K562 (cell line): ENCODE results near the gene ITPR2. TPM values are rescaled to one million over a fixed set of nuclear protein-coding genes. Genes with fewer than 3 reads are reported as not detected.
"Not testable (repeated sequence)": the region's sequence is repeated elsewhere in the genome, so short reads cannot be mapped to it uniquely, and the experiment has no call there.

ENCODE experiments used
- ATAC-seq: fragments of 200-7000 bp; cut with Tn5 transposase; 3 replicates; pipeline ENCODE4 v1.9.1; 2020; ENCODE audit warnings: moderate library complexity
- BruUV-seq: library from RNA; stranded (reverse); fragments of 400-500 nt; replicated peaks from 2 replicates; lab custom pipeline; 2021; lab: Mats Ljungman, UMichigan
- CTCF ChIA-PET: fragments of 300-600 bp; formaldehyde crosslinking; extraction: SDS; loops from one replicate; lab custom pipeline; 2021; ENCODE audit warnings: low intra/inter-chr PET ratio; lab: Yijun Ruan, JAX
- POLR2A ChIA-PET: fragments of 300-600, 350-650 bp; sonication (Branson Sonifier 250); formaldehyde crosslinking; extraction: SDS; loops from one replicate; lab custom pipeline; 2021; ENCODE audit warnings: antibody characterized with exemption, inconsistent platforms; lab: Yijun Ruan, JAX
- DNase-seq, 4 experiments: peaks; one replicate each; pipeline versions ENCODE4 v3.0.0 to v3.0.0-alpha.2; 2011 to 2018; ENCODE audit warnings: low spot score in 3 of 4, mixed read lengths in 3 of 4; ENCODE audit errors: extremely low read depth in 1 of 4
- FAIRE-seq: peaks from 2 replicates; lab custom pipeline; 2011; peaks lifted over from hg19 to GRCh38; lab: Jason Lieb, UNC
- H2AFZ ChIP-seq: 2 replicates; pipeline ENCODE4 v1.6.0; 2011; ENCODE audit warnings: low read depth, low read length, control low read depth, inconsistent platforms
- H3K27ac ChIP-seq: fragments of 200-600 bp; 3 replicates; pipeline ENCODE4 v1.8.0; 2011; ENCODE audit warnings: low read depth, mild to moderate bottlenecking, control low read depth, inconsistent platforms, low read length, moderate library complexity, mixed read lengths; ENCODE audit errors: extremely low read depth
- H3K27me3 ChIP-seq, 2 experiments: fragments of 300-600 bp in 1 of 2; 2 replicates in 1 of 2; 3 replicates in 1 of 2; pipeline versions ENCODE4 v1.6.0 to v1.8.0; 2011; ENCODE audit warnings: inconsistent platforms in 2 of 2, low read length in 2 of 2, mild to moderate bottlenecking in 1 of 2, mixed read lengths in 1 of 2, moderate library complexity in 1 of 2; ENCODE audit not compliant: control insufficient read depth in 2 of 2, insufficient read depth in 2 of 2
- H3K36me3 ChIP-seq: fragments of 300-600 bp; 3 replicates; pipeline ENCODE4 v1.8.0; 2011; ENCODE audit warnings: mild to moderate bottlenecking, low read length, inconsistent platforms; ENCODE audit not compliant: control insufficient read depth, insufficient read depth
- H3K4me1 ChIP-seq, 2 experiments: fragments of 200-600 bp in 1 of 2; replicated peaks in 1 of 2; 2 replicates in 1 of 2; 3 replicates in 1 of 2; pipeline versions ENCODE4 v1.5.1 to v1.8.0; 2011; ENCODE audit warnings: inconsistent platforms in 2 of 2, low read length in 2 of 2, mild to moderate bottlenecking in 1 of 2, mixed read lengths in 1 of 2, moderate library complexity in 1 of 2; ENCODE audit not compliant: control insufficient read depth in 2 of 2, insufficient read depth in 2 of 2
- H3K4me2 ChIP-seq: 2 replicates; pipeline ENCODE4 v1.6.1; 2011; ENCODE audit warnings: low read length, control low read depth, inconsistent platforms, mixed read lengths; ENCODE audit not compliant: insufficient read depth
- H3K4me3 ChIP-seq: fragments of 200-600 bp; sonication (generic), shearing (Covaris generic); 2 replicates; pipeline ENCODE4 v1.5.1; 2016; ENCODE audit warnings: control low read depth, inconsistent platforms
- H3K79me2 ChIP-seq: fragments of 200-600 bp; 3 replicates; pipeline ENCODE4 v1.8.0; 2011; ENCODE audit warnings: low read length, inconsistent platforms; ENCODE audit not compliant: control insufficient read depth, insufficient read depth
- H3K9ac ChIP-seq, 2 experiments: 2 replicates each; pipeline versions ENCODE4 v1.6.0 to v1.6.1; 2011; ENCODE audit warnings: low read depth in 2 of 2, low read length in 2 of 2, control low read depth in 1 of 2, inconsistent platforms in 1 of 2, mild to moderate bottlenecking in 1 of 2, mixed read lengths in 1 of 2; ENCODE audit not compliant: insufficient read depth in 1 of 2
- H3K9me1 ChIP-seq: one replicate; pipeline ENCODE4 v1.6.0; 2011; ENCODE audit warnings: inconsistent platforms, mild to moderate bottlenecking, low read length, moderate library complexity; ENCODE audit not compliant: control insufficient read depth, insufficient read depth
- H3K9me3 ChIP-seq: replicated peaks from 2 replicates; pipeline ENCODE4 v1.5.1; 2011; ENCODE audit warnings: low read depth, low read length, inconsistent platforms; ENCODE audit not compliant: control insufficient read depth, insufficient read depth
- H4K20me1 ChIP-seq: replicated peaks from 2 replicates; pipeline ENCODE4 v1.6.1; 2011; ENCODE audit warnings: low read length, inconsistent platforms, mixed read lengths; ENCODE audit not compliant: control insufficient read depth, insufficient read depth
- BHLHE40 ChIP-seq: IDR thresholded peaks from 2 replicates; pipeline ENCODE4 v1.6.1; 2011; ENCODE audit warnings: low read length, improper control_type of control experiment
- CTBP1 ChIP-seq: fragments of 450-650 bp; IDR thresholded peaks from 2 replicates; pipeline ENCODE4 v1.6.1; 2016; ENCODE audit warnings: borderline replicate concordance
- GTF2E2 ChIP-seq: fragments of 200-800 bp; sonication (Bioruptor generic); IDR thresholded peaks from 2 replicates; pipeline ENCODE4 v1.6.1; 2016; ENCODE audit warnings: missing genetic modification characterization, missing compliant biosample characterization
- KLF1 ChIP-seq: fragments of 450-650 bp; IDR thresholded peaks from 2 replicates; pipeline ENCODE4 v1.6.1; 2016; ENCODE audit warnings: missing genetic modification characterization, missing compliant biosample characterization
- MTA3 ChIP-seq: fragments of 450-650 bp; formaldehyde crosslinking; IDR thresholded peaks from 2 replicates; pipeline ENCODE4 v1.6.1; 2017; ENCODE audit warnings: mild to moderate bottlenecking, borderline replicate concordance
- NFIC ChIP-seq: fragments of 450-650 bp; IDR thresholded peaks from 2 replicates; pipeline ENCODE4 v1.6.1; 2017; ENCODE audit warnings: mild to moderate bottlenecking, inconsistent platforms
- RAD51 ChIP-seq: fragments of 450-650 bp; IDR thresholded peaks from 2 replicates; pipeline ENCODE4 v1.7.1; 2016; ENCODE audit warnings: low read depth, mild to moderate bottlenecking, borderline replicate concordance
- ZKSCAN1 ChIP-seq: fragments of 150-350 bp; IDR thresholded peaks from 2 replicates; pipeline ENCODE4 v1.6.1; 2016; ENCODE audit warnings: low read depth, low read length
- ZNF175 ChIP-seq: fragments of 200-800 bp; sonication (Bioruptor generic); IDR thresholded peaks from 2 replicates; pipeline ENCODE4 v1.6.1; 2016; ENCODE audit warnings: low read depth, mild to moderate bottlenecking, missing genetic modification characterization, missing compliant biosample characterization
- ZNF184 ChIP-seq: sonication (generic); formaldehyde crosslinking; IDR thresholded peaks from 2 replicates; pipeline ENCODE4 v1.5.0; 2020; ENCODE audit warnings: missing genetic modification reagents
- ZNF197 ChIP-seq: fragments of 200-800 bp; sonication (Bioruptor generic); IDR thresholded peaks from 2 replicates; pipeline ENCODE4 v1.6.1; 2016; ENCODE audit warnings: low read depth, missing genetic modification characterization, missing compliant biosample characterization
- ZNF24 ChIP-seq: fragments of 450-650 bp; IDR thresholded peaks from 2 replicates; pipeline ENCODE4 v1.6.1; 2016
- WGBS: fragments of 100-300 bp; shearing (Covaris generic); methylation state at CpG from one replicate; pipeline ENCODE4 v1.1.6; 2016; ENCODE audit warnings: low coverage, mixed read lengths; ENCODE audit not compliant: insufficient coverage; ENCODE audit errors: missing lambda C conversion rate; 5-methylcytosine and 5-hydroxymethylcytosine counted together
- in situ Hi-C: fragments of 300-500 bp; cut with MboI; formaldehyde crosslinking; loops from 4 replicates; pipeline ENCODE4 v1.15.0; 2018; ENCODE audit warnings: inconsistent platforms, mixed read lengths
- intact Hi-C: fragments of 100-400 bp; cut with micrococcal nuclease; formaldehyde crosslinking; loops from 2 replicates; pipeline ENCODE4 v1.14.2; 2022
- polyA plus RNA-seq, 8 experiments: library from polyadenylated mRNA; depleted of rRNA in 4 of 8; stranded (reverse) in 5 of 8; unstranded in 3 of 8; fragments of >200 nt; fragmentation: Nextera tagmentation in 2 of 8; fragmentation: Illumina TruSeq in 1 of 8; extraction: Ambion mirVana in 2 of 8; extraction: Trizol in 1 of 8; gene quantifications; 2 replicates each; pipeline versions ENCODE4 v1.2.1 to v1.2.3, GENCODE V29; 2011 to 2014; ENCODE audit warnings: inconsistent platforms in 1 of 8, missing spikeins in 1 of 8
- total RNA-seq, 7 experiments: library from RNA; depleted of rRNA in 6 of 7; stranded (reverse); fragments of >200 nt in 6 of 7; fragmentation: Illumina TruSeq in 2 of 7; extraction: Trizol in 2 of 7; gene quantifications; 2 replicates each; pipeline versions ENCODE4 v1.2.1 to v1.2.3, GENCODE V29; 2011 to 2021; ENCODE audit warnings: low replicate concordance in 1 of 7
- TF ChIP-seq, protein P1 (sequence below): fragments of 250-450 bp; sonication (Bioruptor Pico); IDR thresholded peaks from 2 replicates; pipeline ENCODE4 v1.6.1; 2021; ENCODE audit warnings: mild to moderate bottlenecking

The ITPR2 gene
- total and polyA plus RNA-seq, 9 of the 15 experiments (the other 6 are each of a cell fraction or from before 2014, with no cell fraction given): 0.21 to 3.3 (median 0.95) TPM

- H3K27ac ChIP-seq, H3K9me3 ChIP-seq, intact Hi-C loops, H3K79me2 ChIP-seq, BruUV-seq, H4K20me1 ChIP-seq, DNase-seq, CTCF ChIA-PET, H3K4me1 ChIP-seq, in situ Hi-C loops, H2AFZ ChIP-seq, H3K27me3 ChIP-seq, H3K9ac ChIP-seq, H3K9me1 ChIP-seq, H3K4me2 ChIP-seq, H3K4me3 ChIP-seq: not testable (repeated sequence)
- 14% methylated on average over 7 of the region's 7 CpGs for WGBS
- TF ChIP-seq NFIC: peak; percentile 53; the same call in 1 of the 2 replicates
- TF ChIP-seq, all 486 proteins: peak for 1; not testable (repeated sequence) for 485
- H3K36me3 ChIP-seq, FAIRE-seq, ATAC-seq, POLR2A ChIA-PET: not testable (repeated sequence)
Observed at GRCh38 chr12:26604813-26605212, 228.2 kb downstream of the ITPR2 start.

DNA sequence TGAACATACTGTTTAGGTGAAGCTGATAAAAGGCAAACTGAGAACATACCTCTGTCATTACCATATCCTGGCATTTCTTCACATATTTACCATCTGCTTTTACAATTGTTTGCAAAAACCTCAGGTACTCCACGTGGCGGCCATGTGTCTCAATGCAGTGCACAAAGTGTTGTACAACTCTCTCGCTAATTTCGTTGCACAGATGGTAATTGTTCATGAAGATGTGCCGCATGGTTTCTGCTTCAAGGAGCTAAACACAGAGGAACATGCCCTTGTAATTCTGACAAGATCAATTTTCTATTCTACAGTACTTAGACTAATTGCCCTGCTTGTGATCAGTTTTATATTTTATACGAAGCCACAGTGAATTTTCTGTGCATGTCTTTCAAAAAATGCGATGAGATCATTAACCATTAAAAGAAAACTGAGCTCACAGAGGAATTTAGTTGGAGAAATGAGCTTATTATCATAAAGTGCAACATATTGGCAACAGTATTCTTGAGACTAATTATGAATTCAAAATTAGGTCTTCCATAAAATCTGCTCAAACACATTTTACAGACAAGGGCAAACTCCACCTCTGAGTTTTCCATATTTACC, 233.8 kb downstream of the ITPR2 start:
- ATAC-seq (no peak), DNase-seq (no peak), FAIRE-seq (no peak)
- intact Hi-C loops: no loop called here
- Histone ChIP-seq H2AFZ (no peak overlapping the region), H3K27ac (no peak overlapping the region), H3K4me1 (no peaks in the 10 kb centered on the region), H4K20me1 (no peaks in the 10 kb centered on the region), H3K9me3 (no peaks in the 10 kb centered on the region), H3K4me2 (no peak overlapping the region), H3K36me3 (no peaks in the 10 kb centered on the region), H3K9ac (no peak overlapping the region), H3K79me2 (no peaks in the 10 kb centered on the region), H3K4me3 (no peak overlapping the region), H3K9me1 (no peaks in the 10 kb centered on the region), H3K27me3 (no peaks in the 10 kb centered on the region)
- no TSS peak for BruUV-seq
- TF ChIP-seq ZKSCAN1: no peak
- no peak for TF ChIP-seq RAD51
- no peak for TF ChIP-seq CTBP1
- no peak for TF ChIP-seq MTA3
- no peak for TF ChIP-seq ZNF24
- no peak for TF ChIP-seq GTF2E2 (tag)
- TF ChIP-seq ZNF184 (CRISPR knock-in tag): no peak
- no peak for TF ChIP-seq KLF1 (tag)
- TF ChIP-seq BHLHE40: no peak
- TF ChIP-seq ZNF175: no peak
- TF ChIP-seq ZNF197 (CRISPR knock-in tag): no peak
- TF ChIP-seq, protein P1, sequence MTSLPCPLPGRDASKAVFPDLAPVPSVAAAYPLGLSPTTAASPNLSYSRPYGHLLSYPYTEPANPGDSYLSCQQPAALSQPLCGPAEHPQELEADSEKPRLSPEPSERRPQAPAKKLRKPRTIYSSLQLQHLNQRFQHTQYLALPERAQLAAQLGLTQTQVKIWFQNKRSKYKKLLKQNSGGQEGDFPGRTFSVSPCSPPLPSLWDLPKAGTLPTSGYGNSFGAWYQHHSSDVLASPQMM: no peak
- in situ Hi-C loops: no loop called here
- 4% methylated on average over 7 of the region's 7 CpGs for WGBS
- ChIA-PET POLR2A (interaction anchor here (0.7 to 1.4 kb wide), 2 partner anchors 14 to 17 kb away, joined by 3 to 5 read pairs; no protein-coding TSS in a partner anchor), CTCF (no interaction called here)
